ENCODE results near the gene U2SURP. TPM values are rescaled to one million over a fixed set of nuclear protein-coding genes. Genes with fewer than 3 reads are reported as not detected.
"Not testable (repeated sequence)": the region's sequence is repeated elsewhere in the genome, so short reads cannot be mapped to it uniquely, and the experiment has no call there.

Gene U2SURP
- total RNA-seq, 2 donors from 2014 or later = 53.1 to 91.5 TPM

GRCh38 chr3:143070977-143071551, 69.7 kb downstream of the U2SURP start:
- ATAC-seq (ENCODE audit: insufficient number of reproducible peaks, low FRiP score, low read depth) = no peak
- no peaks in the 10 kb centered on the region for H3K27me3 ChIP-seq (replicated peaks; ENCODE audit: insufficient read depth)
- H3K9me3 ChIP-seq = no peaks in the 10 kb centered on the region
- no peak overlapping the region for H3K27ac ChIP-seq
- TF ChIP-seq, protein P1, sequence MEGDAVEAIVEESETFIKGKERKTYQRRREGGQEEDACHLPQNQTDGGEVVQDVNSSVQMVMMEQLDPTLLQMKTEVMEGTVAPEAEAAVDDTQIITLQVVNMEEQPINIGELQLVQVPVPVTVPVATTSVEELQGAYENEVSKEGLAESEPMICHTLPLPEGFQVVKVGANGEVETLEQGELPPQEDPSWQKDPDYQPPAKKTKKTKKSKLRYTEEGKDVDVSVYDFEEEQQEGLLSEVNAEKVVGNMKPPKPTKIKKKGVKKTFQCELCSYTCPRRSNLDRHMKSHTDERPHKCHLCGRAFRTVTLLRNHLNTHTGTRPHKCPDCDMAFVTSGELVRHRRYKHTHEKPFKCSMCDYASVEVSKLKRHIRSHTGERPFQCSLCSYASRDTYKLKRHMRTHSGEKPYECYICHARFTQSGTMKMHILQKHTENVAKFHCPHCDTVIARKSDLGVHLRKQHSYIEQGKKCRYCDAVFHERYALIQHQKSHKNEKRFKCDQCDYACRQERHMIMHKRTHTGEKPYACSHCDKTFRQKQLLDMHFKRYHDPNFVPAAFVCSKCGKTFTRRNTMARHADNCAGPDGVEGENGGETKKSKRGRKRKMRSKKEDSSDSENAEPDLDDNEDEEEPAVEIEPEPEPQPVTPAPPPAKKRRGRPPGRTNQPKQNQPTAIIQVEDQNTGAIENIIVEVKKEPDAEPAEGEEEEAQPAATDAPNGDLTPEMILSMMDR (IDR thresholded peaks at IDR 0.05) = no peak
- no peak overlapping the region for H3K4me3 ChIP-seq
- no peak for DNase-seq (ENCODE audit: low spot score)
- no peaks in the 10 kb centered on the region for H3K4me1 ChIP-seq (ENCODE audit: control insufficient read depth in 1 of 2, low read depth in 2 of 2)
- H3K36me3 ChIP-seq = no peaks in the 10 kb centered on the region

DNA sequence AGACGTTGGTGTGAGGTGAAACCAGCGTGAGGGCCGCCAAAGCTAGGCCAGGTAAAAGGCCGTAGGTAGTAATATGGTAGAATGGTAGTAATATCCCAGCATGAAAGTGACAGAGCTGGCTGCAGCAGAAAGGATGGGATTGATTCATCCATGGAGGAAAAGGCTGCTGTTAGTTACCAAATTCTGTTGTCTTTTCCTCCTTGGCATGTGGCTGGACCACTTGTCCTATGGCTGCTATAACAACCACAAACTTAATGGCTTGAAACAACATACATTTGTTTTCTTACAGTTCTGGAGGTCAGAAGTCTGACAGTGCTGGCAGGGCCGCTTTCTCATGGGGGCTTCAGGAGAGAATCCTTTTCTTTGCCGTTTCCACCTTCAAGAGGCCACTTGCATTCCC, 70.4 kb downstream of the U2SURP start:
- no peaks in the 10 kb centered on the region for H3K4me1 ChIP-seq (ENCODE audit: control insufficient read depth in 1 of 2, low read depth in 2 of 2)
- H3K9me3 ChIP-seq = no peaks in the 10 kb centered on the region
- TF ChIP-seq, protein P1 (IDR thresholded peaks at IDR 0.05) = no peak
- H3K4me3 ChIP-seq = no peak overlapping the region
- ATAC-seq (ENCODE audit: insufficient number of reproducible peaks, low FRiP score, low read depth) (no peak), DNase-seq (ENCODE audit: low spot score) (no peak)
- H3K27me3 ChIP-seq (replicated peaks; ENCODE audit: insufficient read depth) = no peaks in the 10 kb centered on the region
- H3K36me3 ChIP-seq = no peaks in the 10 kb centered on the region
- H3K27ac ChIP-seq = no peak overlapping the region

- H3K27ac ChIP-seq; H3K9me3 ChIP-seq; H3K36me3 ChIP-seq; ATAC-seq (ENCODE audit: insufficient number of reproducible peaks, low FRiP score, low read depth); DNase-seq (ENCODE audit: low spot score); H3K4me1 ChIP-seq (ENCODE audit: control insufficient read depth in 1 of 2, low read depth in 2 of 2); H3K27me3 ChIP-seq (replicated peaks; ENCODE audit: insufficient read depth); H3K4me3 ChIP-seq: not testable (repeated sequence)
These were observed 71.1 kb downstream of the U2SURP start for GRCh38 chr3:143072298-143073020.

DNA sequence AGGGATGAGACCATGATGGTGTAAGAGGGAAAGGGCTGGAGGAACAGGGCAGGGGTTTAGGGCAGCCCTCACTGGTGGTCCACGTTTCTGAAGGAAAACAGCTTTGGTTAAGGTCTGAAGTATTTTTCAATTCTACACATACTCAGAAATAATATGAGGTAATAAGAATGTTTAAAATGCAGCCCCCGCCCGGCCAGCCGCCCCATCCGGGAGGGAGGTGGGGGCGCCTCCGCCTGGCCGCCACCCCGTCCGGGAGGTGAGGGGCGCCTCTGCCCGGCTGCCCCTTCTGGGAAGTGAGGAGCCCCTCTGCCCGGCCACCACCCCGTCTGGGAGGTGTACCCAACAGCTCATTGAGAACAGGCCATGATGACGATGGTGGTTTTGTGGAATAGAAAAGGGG, 72.2 kb downstream of the U2SURP start:
- not testable (repeated sequence) for ATAC-seq (ENCODE audit: insufficient number of reproducible peaks, low FRiP score, low read depth); H3K36me3 ChIP-seq

DNA sequence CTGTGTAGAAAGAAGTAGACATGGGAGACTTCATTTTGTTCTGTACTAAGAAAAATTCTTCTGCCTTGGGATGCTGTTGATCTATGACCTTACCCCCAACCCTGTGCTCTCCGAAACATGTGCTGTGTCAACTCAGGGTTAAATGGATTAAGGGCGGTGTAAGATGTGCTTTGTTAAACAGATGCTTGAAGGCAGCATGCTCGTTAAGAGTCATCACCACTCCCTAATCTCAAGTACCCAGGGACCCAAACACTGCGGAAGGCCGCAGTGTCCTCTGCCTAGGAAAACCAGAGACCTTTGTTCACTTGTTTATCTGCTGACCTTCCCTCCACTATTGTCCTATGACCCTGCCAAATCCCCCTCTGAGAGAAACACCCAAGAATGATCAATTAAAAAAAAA, 72.6 kb downstream of the U2SURP start:
- ATAC-seq (ENCODE audit: insufficient number of reproducible peaks, low FRiP score, low read depth) = not testable (repeated sequence)

More for the DNA sequence above, 72.2 kb downstream of the U2SURP start:
- H3K9me3 ChIP-seq; H3K27ac ChIP-seq; H3K4me1 ChIP-seq (ENCODE audit: control insufficient read depth in 1 of 2, low read depth in 2 of 2); H3K27me3 ChIP-seq (replicated peaks; ENCODE audit: insufficient read depth); DNase-seq (ENCODE audit: low spot score); H3K4me3 ChIP-seq: not testable (repeated sequence)

GRCh38 chr3:143078883-143079282, 77.5 kb downstream of the U2SURP start:
- no peak for ATAC-seq (ENCODE audit: insufficient number of reproducible peaks, low FRiP score, low read depth)
- TF ChIP-seq, protein P1 (IDR thresholded peaks at IDR 0.05) = no peak
- no peaks in the 10 kb centered on the region for H3K4me1 ChIP-seq (ENCODE audit: control insufficient read depth in 1 of 2, low read depth in 2 of 2)
- H3K4me3 ChIP-seq = no peak overlapping the region
- H3K27me3 ChIP-seq (replicated peaks; ENCODE audit: insufficient read depth) = no peaks in the 10 kb centered on the region
- no peaks in the 10 kb centered on the region for H3K36me3 ChIP-seq
- H3K9me3 ChIP-seq = no peaks in the 10 kb centered on the region
- no peak for DNase-seq (ENCODE audit: low spot score)
- no peak overlapping the region for H3K27ac ChIP-seq

More for the DNA sequence above, 72.6 kb downstream of the U2SURP start:
- DNase-seq (ENCODE audit: low spot score); H3K27ac ChIP-seq; H3K9me3 ChIP-seq; H3K36me3 ChIP-seq; H3K27me3 ChIP-seq (replicated peaks; ENCODE audit: insufficient read depth); H3K4me1 ChIP-seq (ENCODE audit: control insufficient read depth in 1 of 2, low read depth in 2 of 2); H3K4me3 ChIP-seq: not testable (repeated sequence)
